ENCODE results near the gene DGKG. TPM values are rescaled to one million over a fixed set of nuclear protein-coding genes. Genes with fewer than 3 reads are reported as not detected.

DGKG gene
- total RNA-seq, 2 experiments from 2014 or later, result not detected

DNA sequence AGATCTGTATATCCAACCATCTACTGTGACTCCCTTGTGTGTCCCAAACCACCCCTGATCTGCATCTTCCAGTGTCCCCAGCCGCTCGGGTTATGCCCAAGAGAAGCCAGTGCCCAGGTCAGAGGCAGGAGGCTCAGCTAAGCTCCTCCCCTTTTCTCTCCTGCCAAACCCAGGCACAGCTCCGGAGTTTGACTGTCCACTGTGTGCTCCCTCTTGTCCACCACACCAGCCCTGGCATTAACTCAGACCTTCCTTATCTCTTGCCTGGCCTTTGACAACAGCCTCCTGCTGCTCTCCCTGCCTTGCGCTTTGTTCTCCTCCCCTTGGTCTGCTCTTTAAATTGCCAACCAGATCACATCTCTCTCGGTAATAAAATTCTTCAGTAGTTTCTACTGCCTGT, 39.3 kb downstream of the DGKG start:
- H3K9me3 Mint-ChIP-seq, result no peaks in the 10 kb centered on the region
- intact Hi-C loops (cut with DNase I, micrococcal nuclease), result no loop called here
- DNase-seq, result no peak
- H3K27me3 ChIP-seq (ENCODE audit: control insufficient read depth in 1 of 2, insufficient read depth in 2 of 2, low read length in 2 of 2), result no peaks in the 10 kb centered on the region
- ChIA-PET POLR2A (no interaction called here), CTCF (no interaction called here)
- H3K4me3 ChIP-seq (ENCODE audit: low read length), result no peak overlapping the region
- no peaks in the 10 kb centered on the region for H3K9me3 ChIP-seq (ENCODE audit: control insufficient read depth in 1 of 2, insufficient read depth in 1 of 2, low read length in 2 of 2)
- no peak overlapping the region for H3K27ac Mint-ChIP-seq
- no peak overlapping the region for H3K27ac ChIP-seq (ENCODE audit: low read depth in 1 of 2, low read length in 2 of 2)
- no peaks in the 10 kb centered on the region for H3K4me1 ChIP-seq (ENCODE audit: insufficient read depth, low read length)
- no peak for ATAC-seq (ENCODE audit: poor library complexity)
- TF ChIP-seq, protein P1, sequence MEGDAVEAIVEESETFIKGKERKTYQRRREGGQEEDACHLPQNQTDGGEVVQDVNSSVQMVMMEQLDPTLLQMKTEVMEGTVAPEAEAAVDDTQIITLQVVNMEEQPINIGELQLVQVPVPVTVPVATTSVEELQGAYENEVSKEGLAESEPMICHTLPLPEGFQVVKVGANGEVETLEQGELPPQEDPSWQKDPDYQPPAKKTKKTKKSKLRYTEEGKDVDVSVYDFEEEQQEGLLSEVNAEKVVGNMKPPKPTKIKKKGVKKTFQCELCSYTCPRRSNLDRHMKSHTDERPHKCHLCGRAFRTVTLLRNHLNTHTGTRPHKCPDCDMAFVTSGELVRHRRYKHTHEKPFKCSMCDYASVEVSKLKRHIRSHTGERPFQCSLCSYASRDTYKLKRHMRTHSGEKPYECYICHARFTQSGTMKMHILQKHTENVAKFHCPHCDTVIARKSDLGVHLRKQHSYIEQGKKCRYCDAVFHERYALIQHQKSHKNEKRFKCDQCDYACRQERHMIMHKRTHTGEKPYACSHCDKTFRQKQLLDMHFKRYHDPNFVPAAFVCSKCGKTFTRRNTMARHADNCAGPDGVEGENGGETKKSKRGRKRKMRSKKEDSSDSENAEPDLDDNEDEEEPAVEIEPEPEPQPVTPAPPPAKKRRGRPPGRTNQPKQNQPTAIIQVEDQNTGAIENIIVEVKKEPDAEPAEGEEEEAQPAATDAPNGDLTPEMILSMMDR (IDR thresholded peaks at IDR 0.05), result no peak
- H3K27me3 Mint-ChIP-seq, result no peaks in the 10 kb centered on the region
- no peaks in the 10 kb centered on the region for H3K36me3 Mint-ChIP-seq (ENCODE audit: low read depth)
- H3K4me3 Mint-ChIP-seq, result no peak overlapping the region
- H3K36me3 ChIP-seq (ENCODE audit: insufficient read depth, low read length), result no peaks in the 10 kb centered on the region
- no peaks in the 10 kb centered on the region for H3K4me1 Mint-ChIP-seq (ENCODE audit: low read depth)

DNA sequence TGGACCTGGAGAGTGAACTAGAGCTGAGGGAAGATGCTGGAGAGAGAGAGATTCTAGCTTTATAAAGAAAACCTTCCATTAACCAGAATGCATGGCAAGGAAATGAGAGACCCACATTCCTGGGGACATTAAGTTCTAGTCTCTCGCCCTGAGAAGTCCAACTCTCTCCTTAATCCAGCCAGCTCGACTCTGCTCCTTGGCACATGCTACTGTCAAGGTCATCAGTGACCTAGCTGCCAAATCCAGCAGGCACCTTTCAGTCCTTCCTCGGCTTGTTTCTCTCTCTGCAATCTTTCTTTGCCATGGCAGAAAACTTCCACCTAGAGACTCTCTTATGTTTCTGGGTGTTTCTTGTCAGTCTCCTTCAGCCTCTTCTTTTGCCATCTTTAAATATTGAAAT, 40.3 kb downstream of the DGKG start:
- Histone ChIP-seq H3K9me3 (ENCODE audit: control insufficient read depth in 1 of 2, insufficient read depth in 1 of 2, low read length in 2 of 2) (no peaks in the 10 kb centered on the region), H3K27me3 (ENCODE audit: control insufficient read depth in 1 of 2, insufficient read depth in 2 of 2, low read length in 2 of 2) (no peaks in the 10 kb centered on the region), H3K36me3 (ENCODE audit: insufficient read depth, low read length) (no peaks in the 10 kb centered on the region), H3K4me3 (ENCODE audit: low read length) (no peak overlapping the region), H3K4me1 (ENCODE audit: insufficient read depth, low read length) (no peaks in the 10 kb centered on the region), H3K27ac (ENCODE audit: low read depth in 1 of 2, low read length in 2 of 2) (no peak overlapping the region)
- ChIA-PET POLR2A (no interaction called here), CTCF (no interaction called here)
- Mint-ChIP-seq H3K4me1 (ENCODE audit: low read depth) (no peaks in the 10 kb centered on the region), H3K9me3 (no peaks in the 10 kb centered on the region), H3K27me3 (no peaks in the 10 kb centered on the region), H3K27ac (no peak overlapping the region), H3K4me3 (no peak overlapping the region), H3K36me3 (ENCODE audit: low read depth) (no peaks in the 10 kb centered on the region)
- ATAC-seq (ENCODE audit: poor library complexity) (no peak), DNase-seq (no peak)
- intact Hi-C loops (cut with DNase I, micrococcal nuclease), result no loop called here
- TF ChIP-seq, protein P1 (IDR thresholded peaks at IDR 0.05), result no peak

DNA sequence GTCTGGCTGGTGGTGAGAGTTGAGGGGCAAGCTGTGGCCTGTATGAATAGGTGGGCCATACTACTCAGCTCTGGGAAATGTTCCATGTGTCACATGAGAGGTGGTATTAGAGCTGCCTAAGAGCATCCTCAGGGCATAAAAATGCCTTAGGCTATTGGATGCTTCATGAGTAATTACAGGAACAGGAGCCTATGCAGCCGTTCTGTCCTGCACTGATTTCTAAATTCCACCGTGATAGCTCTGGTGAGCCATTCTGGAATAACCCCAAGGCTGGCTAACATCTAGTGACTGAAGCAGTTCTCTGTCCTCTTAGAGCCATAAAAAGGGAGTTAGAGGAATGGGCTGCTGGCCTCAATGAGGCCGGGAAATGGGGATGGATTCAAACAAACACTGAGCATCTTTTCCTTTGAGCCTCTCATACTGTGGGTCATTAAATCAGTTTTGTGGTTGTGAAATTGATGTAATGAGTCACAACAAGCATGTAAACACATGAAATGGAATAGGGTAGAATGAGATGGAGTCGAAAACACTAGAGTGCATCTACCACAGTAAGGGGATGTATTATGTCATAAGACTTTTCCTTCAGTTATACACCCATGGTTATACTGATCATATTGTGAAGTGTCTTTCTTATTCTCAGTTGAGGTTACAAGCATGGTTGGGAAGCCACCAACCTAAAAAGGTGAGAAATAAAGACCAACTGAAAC, 41.0 kb downstream of the DGKG start:
- Histone ChIP-seq H3K36me3 (ENCODE audit: insufficient read depth, low read length) (no peaks in the 10 kb centered on the region), H3K9me3 (ENCODE audit: control insufficient read depth in 1 of 2, insufficient read depth in 1 of 2, low read length in 2 of 2) (no peaks in the 10 kb centered on the region), H3K4me1 (ENCODE audit: insufficient read depth, low read length) (no peaks in the 10 kb centered on the region), H3K27ac (ENCODE audit: low read depth in 1 of 2, low read length in 2 of 2) (no peak overlapping the region), H3K27me3 (ENCODE audit: control insufficient read depth in 1 of 2, insufficient read depth in 2 of 2, low read length in 2 of 2) (no peaks in the 10 kb centered on the region), H3K4me3 (ENCODE audit: low read length) (no peak overlapping the region)
- POLR2A ChIA-PET, result no interaction called here
- Mint-ChIP-seq H3K36me3 (ENCODE audit: low read depth) (no peaks in the 10 kb centered on the region), H3K27ac (no peak overlapping the region), H3K4me1 (ENCODE audit: low read depth) (no peaks in the 10 kb centered on the region), H3K9me3 (no peaks in the 10 kb centered on the region), H3K27me3 (no peaks in the 10 kb centered on the region), H3K4me3 (no peak overlapping the region)
- TF ChIP-seq, protein P1 (IDR thresholded peaks at IDR 0.05), result no peak
- CTCF ChIA-PET, result no interaction called here
- DNase-seq, result no peak
- intact Hi-C loops (cut with DNase I, micrococcal nuclease), result no loop called here
- ATAC-seq (ENCODE audit: poor library complexity), result no peak
